Glutamatergic neuron (in vitro differentiated cells): ENCODE results near the gene INPP4A. TPM values are rescaled to one million over a fixed set of nuclear protein-coding genes. Genes with fewer than 3 reads are reported as not detected.

Experiments
- DNase-seq: peaks from one replicate; pipeline ENCODE4 v3.0.0; 2022
- H3K27ac Mint-ChIP-seq: one replicate; pipeline ENCODE4 v1.8.0; 2020; ENCODE audit warnings: mild to moderate bottlenecking, mixed read lengths, inconsistent platforms; ENCODE audit not compliant: unreplicated experiment
- H3K27me3 Mint-ChIP-seq: one replicate; pipeline ENCODE4 v1.8.0; 2020; ENCODE audit warnings: mild to moderate bottlenecking, moderate library complexity, mixed read lengths, inconsistent platforms; ENCODE audit not compliant: unreplicated experiment
- H3K36me3 Mint-ChIP-seq: one replicate; pipeline ENCODE4 v1.8.0; 2020; ENCODE audit warnings: mild to moderate bottlenecking, mixed read lengths, inconsistent platforms; ENCODE audit not compliant: unreplicated experiment
- H3K4me1 Mint-ChIP-seq: one replicate; pipeline ENCODE4 v1.8.0; 2020; ENCODE audit warnings: mild to moderate bottlenecking, low read depth, mixed read lengths, inconsistent platforms; ENCODE audit not compliant: unreplicated experiment
- H3K4me3 Mint-ChIP-seq: one replicate; pipeline ENCODE4 v1.8.0; 2020; ENCODE audit warnings: mild to moderate bottlenecking, mixed read lengths, inconsistent platforms; ENCODE audit not compliant: unreplicated experiment
- H3K9me3 Mint-ChIP-seq: one replicate; pipeline ENCODE4 v1.8.0; 2020; ENCODE audit warnings: mild to moderate bottlenecking, moderate library complexity, mixed read lengths, inconsistent platforms; ENCODE audit not compliant: unreplicated experiment
- CTCF ChIP-seq: fragments of 200-600 bp; sonication (generic); IDR thresholded peaks from one replicate; pipeline ENCODE4 v1.5.0; 2021; ENCODE audit not compliant: partially characterized antibody, unreplicated experiment
- total RNA-seq: library from RNA; stranded (reverse); fragmentation: NEBNext Ultra II Directional; extraction: Animal tissue kit (Norgen Biotek cat#: 25700); gene quantifications from one replicate; pipeline ENCODE4 v1.2.1, GENCODE V29; 2021; ENCODE audit not compliant: unreplicated experiment

Gene INPP4A
- total RNA-seq, 1 donor from 2014 or later = 54.5 TPM

GRCh38 chr2:98545591-98545990 lies 100.9 kb downstream of the INPP4A start:
- no peak for DNase-seq

GRCh38 chr2:98546186-98546585 lies 101.5 kb downstream of the INPP4A start:
- Mint-ChIP-seq H3K9me3 (peaks cover 2% of the 10 kb centered on the region), H3K4me3 (no peak overlapping the region), H3K4me1 (peaks cover 3% of the 10 kb centered on the region), H3K27me3 (peaks cover 4% of the 10 kb centered on the region), H3K36me3 (peaks cover 7% of the 10 kb centered on the region), H3K27ac (no peak overlapping the region)
- no peak for DNase-seq
- TF ChIP-seq CTCF = no peak

More at GRCh38 chr2:98545591-98545990, 100.9 kb downstream of the INPP4A start:
- Mint-ChIP-seq H3K9me3 (peaks cover 2% of the 10 kb centered on the region), H3K4me3 (no peak overlapping the region), H3K36me3 (peaks cover 6% of the 10 kb centered on the region), H3K27ac (no peak overlapping the region), H3K4me1 (peaks cover 3% of the 10 kb centered on the region), H3K27me3 (peaks cover 4% of the 10 kb centered on the region)
- no peak for TF ChIP-seq CTCF

DNA sequence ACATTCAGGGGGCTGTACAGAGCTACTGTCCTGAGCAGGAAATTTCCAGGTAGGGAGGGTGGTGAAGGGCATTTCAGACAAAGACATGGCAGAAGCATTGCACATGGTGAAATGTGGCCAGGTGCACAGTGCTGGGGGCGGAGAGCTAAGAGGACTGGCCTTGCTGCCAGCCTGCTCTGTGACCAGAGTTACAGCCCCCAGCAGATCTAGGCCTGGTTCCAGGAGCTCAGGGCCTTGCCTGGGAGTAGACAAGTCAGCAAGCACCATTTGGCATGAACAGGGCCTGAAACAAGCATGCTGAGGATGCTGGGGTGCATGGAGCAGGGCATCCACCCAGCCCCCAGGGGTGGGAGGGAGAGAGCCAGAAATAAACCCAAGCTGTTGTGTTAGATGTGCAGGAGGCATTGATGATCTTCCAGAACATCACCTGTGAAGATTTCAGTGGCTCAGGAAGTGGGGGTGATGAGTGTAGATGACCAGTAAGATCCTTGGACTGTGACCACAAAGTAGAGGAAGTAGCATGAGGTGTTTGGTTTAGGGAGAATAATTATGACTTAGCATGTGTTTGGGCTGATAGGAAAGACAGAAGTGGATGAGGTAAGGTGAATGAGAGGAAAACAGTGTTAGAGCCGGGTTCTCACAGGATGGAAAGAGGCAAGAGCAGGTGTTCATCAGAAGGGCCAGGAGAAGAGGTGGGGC lies 102.6 kb downstream of the INPP4A start:
- Mint-ChIP-seq H3K9me3 (peaks cover 2% of the 10 kb centered on the region), H3K27me3 (peaks cover 2% of the 10 kb centered on the region), H3K4me1 (peaks cover 3% of the 10 kb centered on the region), H3K36me3 (peaks cover 7% of the 10 kb centered on the region), H3K27ac (no peak overlapping the region), H3K4me3 (no peak overlapping the region)
- TF ChIP-seq CTCF = no peak
- DNase-seq = no peak

- Mint-ChIP-seq H3K36me3 (peaks cover 7% of the 10 kb centered on the region), H3K27ac (no peak overlapping the region), H3K4me1 (no peaks in the 10 kb centered on the region), H3K9me3 (no peaks in the 10 kb centered on the region), H3K27me3 (peaks cover 2% of the 10 kb centered on the region), H3K4me3 (no peak overlapping the region)
- no peak for DNase-seq
- TF ChIP-seq CTCF = no peak
Observed at GRCh38 chr2:98548920-98549818, 104.5 kb downstream of the INPP4A start.

- Mint-ChIP-seq H3K27ac (no peak overlapping the region), H3K4me3 (no peak overlapping the region), H3K27me3 (peaks cover 2% of the 10 kb centered on the region), H3K36me3 (peaks cover 8% of the 10 kb centered on the region), H3K4me1 (no peaks in the 10 kb centered on the region), H3K9me3 (no peaks in the 10 kb centered on the region)
- no peak for TF ChIP-seq CTCF
- no peak for DNase-seq
Observed at GRCh38 chr2:98550165-98550564, 105.5 kb downstream of the INPP4A start.
